Endothelial cell of umbilical vein (primary cell): Measurements from ENCODE around the gene CAMK2B. TPM values are rescaled to one million over a fixed set of nuclear protein-coding genes. Genes with fewer than 3 reads are reported as not detected.

Experiments used
- BruUV-seq: library from RNA; stranded (reverse); fragments of 400-500 nt; replicated peaks from 2 replicates; lab custom pipeline; 2021; lab: Mats Ljungman, UMichigan
- CTCF ChIA-PET: fragments of 300-600, 350-600 bp; sonication (Branson Sonifier 250); formaldehyde crosslinking; loops from one replicate; lab custom pipeline; 2021; ENCODE audit warnings: antibody characterized with exemption, inconsistent platforms; lab: Charles Lee
- POLR2A ChIA-PET: fragments of 300-600, 350-600 bp; sonication (Branson Sonifier 250); formaldehyde crosslinking; loops from one replicate; lab custom pipeline; 2021; ENCODE audit warnings: antibody characterized with exemption, inconsistent platforms; lab: Charles Lee
- DNase-seq: peaks from one replicate; pipeline ENCODE4 v3.0.0-alpha.2; 2011; ENCODE audit warnings: low read depth, low spot score
- FAIRE-seq: peaks from 2 replicates; lab custom pipeline; 2011; peaks lifted over from hg19 to GRCh38; lab: Jason Lieb, UNC
- H2AFZ ChIP-seq: 2 replicates; pipeline ENCODE4 v1.6.0; 2012; ENCODE audit warnings: low read depth, low read length, control low read depth, inconsistent platforms
- H3K27ac ChIP-seq: 2 replicates; pipeline ENCODE4 v1.5.1; 2011; ENCODE audit warnings: low read depth, mild to moderate bottlenecking, control low read depth, low read length, moderate library complexity; ENCODE audit not compliant: insufficient read depth
- H3K27me3 ChIP-seq, 2 experiments: 2 replicates each; pipeline versions ENCODE4 v1.6.0 to v1.6.1; 2011; ENCODE audit warnings: low read length in 2 of 2, mixed read lengths in 1 of 2; ENCODE audit not compliant: control insufficient read depth in 2 of 2, insufficient read depth in 2 of 2
- H3K36me3 ChIP-seq, 2 experiments: 2 replicates in 1 of 2; 3 replicates in 1 of 2; pipeline ENCODE4 v1.5.1; 2011; ENCODE audit warnings: low read length in 2 of 2, mild to moderate bottlenecking in 1 of 2, moderate library complexity in 1 of 2; ENCODE audit not compliant: control insufficient read depth in 2 of 2, insufficient read depth in 2 of 2; ENCODE audit errors: extremely low read depth in 1 of 2
- H3K4me1 ChIP-seq: 3 replicates; pipeline ENCODE4 v1.5.1; 2011; ENCODE audit warnings: mild to moderate bottlenecking, low read length; ENCODE audit not compliant: control insufficient read depth, insufficient read depth; ENCODE audit errors: extremely low read depth
- H3K4me2 ChIP-seq: 2 replicates; pipeline ENCODE4 v1.6.1; 2011; ENCODE audit warnings: low read length, control low read depth, mixed read lengths; ENCODE audit not compliant: insufficient read depth
- H3K4me3 ChIP-seq, 3 experiments: fragments of 200-600 bp in 1 of 3; sonication (generic), shearing (Covaris generic) in 1 of 3; replicated peaks in 1 of 3; 2 replicates each; pipeline ENCODE4 v1.5.1; 2011 to 2016; ENCODE audit warnings: control low read depth in 3 of 3, low read length in 3 of 3, mild to moderate bottlenecking in 2 of 3, inconsistent platforms in 1 of 3, low read depth in 1 of 3, moderate library complexity in 1 of 3; ENCODE audit not compliant: insufficient read depth in 1 of 3
- H3K79me2 ChIP-seq: 2 replicates; pipeline ENCODE4 v1.6.0; 2012; ENCODE audit warnings: low read length, inconsistent platforms; ENCODE audit not compliant: control insufficient read depth, insufficient read depth
- H3K9ac ChIP-seq: replicated peaks from 2 replicates; pipeline ENCODE3; 2011; ENCODE audit warnings: low read length, control low read depth; ENCODE audit not compliant: insufficient read depth; ENCODE audit errors: extremely low read depth
- H3K9me1 ChIP-seq: replicated peaks from 3 replicates; pipeline ENCODE4 v1.6.0; 2011; ENCODE audit warnings: mild to moderate bottlenecking, low read length; ENCODE audit not compliant: control insufficient read depth, insufficient read depth; ENCODE audit errors: extremely low read depth
- H3K9me3 ChIP-seq: replicated peaks from 2 replicates; pipeline ENCODE4 v1.5.1; 2012; ENCODE audit warnings: low read length, inconsistent platforms; ENCODE audit not compliant: control insufficient read depth, insufficient read depth
- H4K20me1 ChIP-seq: replicated peaks from 2 replicates; pipeline ENCODE3; 2011; ENCODE audit warnings: mild to moderate bottlenecking, low read length; ENCODE audit not compliant: control insufficient read depth, insufficient read depth; ENCODE audit errors: extremely low read depth
- EZH2 ChIP-seq: IDR thresholded peaks from 2 replicates; pipeline ENCODE4 v1.6.1; 2012; ENCODE audit warnings: borderline replicate concordance, low read depth, mild to moderate bottlenecking, moderate library complexity, low read length, inconsistent platforms; ENCODE audit not compliant: severe bottlenecking
- GATA2 ChIP-seq: IDR thresholded peaks from 2 replicates; pipeline ENCODE4 v1.7.0; 2011; ENCODE audit warnings: low read depth, mild to moderate bottlenecking, moderate library complexity, mixed read lengths, low read length; ENCODE audit not compliant: insufficient read length, insufficient read depth
- JUN ChIP-seq: IDR thresholded peaks from 2 replicates; pipeline ENCODE4 v1.6.1; 2011; ENCODE audit warnings: borderline replicate concordance, low read depth; ENCODE audit not compliant: insufficient read length, insufficient read depth
- POLR2A ChIP-seq: IDR thresholded peaks from 2 replicates; pipeline ENCODE4 v1.6.1; 2012; ENCODE audit warnings: low read depth, mild to moderate bottlenecking, control low read depth, low read length
- POLR2AphosphoS5 ChIP-seq: IDR thresholded peaks from 2 replicates; pipeline ENCODE4 v1.6.1; 2012; ENCODE audit warnings: low read depth, mild to moderate bottlenecking, control low read depth, low read length, moderate library complexity; ENCODE audit not compliant: insufficient read depth
- dilution Hi-C: fragments of 300-500 bp; cut with MboI; formaldehyde crosslinking; loops from one replicate; pipeline ENCODE4 v1.15.0; 2019; ENCODE audit warnings: low sequenced_read_pairs; ENCODE audit not compliant: extremely low pct_ligation_motif_present
- intact Hi-C: fragments of 100-400 bp; cut with micrococcal nuclease; formaldehyde crosslinking; loops from one replicate; pipeline ENCODE4 v1.10.0; 2022
- polyA plus RNA-seq, 4 experiments: library from polyadenylated mRNA; depleted of rRNA in 3 of 4; stranded (reverse) in 3 of 4; unstranded in 1 of 4; fragments of >200 nt; gene quantifications; 2 replicates each; pipeline versions ENCODE4 v1.2.1 to v1.2.3, GENCODE V29; 2011 to 2012; ENCODE audit warnings: missing spikeins in 1 of 4
- total RNA-seq: library from RNA; stranded (reverse); gene quantifications from 2 replicates; pipeline ENCODE4 v1.2.3, GENCODE V29; 2021
- TF ChIP-seq, protein P1 (sequence below): IDR thresholded peaks from 2 replicates; pipeline ENCODE4 v1.6.1; 2011; ENCODE audit not compliant: insufficient read depth, insufficient read length
- TF ChIP-seq, protein P2 (sequence below), 2 donors: IDR thresholded peaks; 1 replicate in 1 of 2; 2 replicates in 1 of 2; pipeline ENCODE4 v1.5.1; 2011; ENCODE audit warnings: low read length in 2 of 2, mild to moderate bottlenecking in 2 of 2, moderate library complexity in 2 of 2, control low read depth in 1 of 2, inconsistent platforms in 1 of 2, low read depth in 1 of 2; ENCODE audit not compliant: insufficient read depth in 1 of 2; ENCODE audit errors: extremely low read depth in 1 of 2

The CAMK2B gene
- total and polyA plus RNA-seq, 2 donors (not counting 3 experiments of a cell fraction or from before 2014, with no cell fraction given) = 0.57 to 1.6 TPM

DNA sequence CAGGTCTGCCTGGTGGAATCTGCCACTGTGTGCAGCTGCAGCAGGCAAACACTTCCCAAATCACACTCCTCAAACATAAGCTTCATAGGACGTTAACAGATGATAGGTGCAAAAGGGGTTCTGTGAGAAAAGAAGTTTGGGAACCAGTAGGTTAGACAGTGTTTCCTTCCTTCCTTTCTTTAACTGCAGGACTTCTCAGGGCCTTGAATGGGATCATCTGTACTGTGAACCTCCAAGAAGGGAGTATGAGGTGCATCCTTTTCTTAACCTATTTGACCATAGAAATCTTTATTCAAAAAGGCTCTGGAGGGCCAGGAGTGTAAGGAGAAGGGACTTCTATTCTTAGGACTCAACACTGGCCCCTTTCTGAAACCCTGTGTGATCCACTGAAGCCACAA lies 33.0 kb downstream of the CAMK2B start:
- no peak overlapping the region for H2AFZ ChIP-seq
- FAIRE-seq (peak; percentile 64), DNase-seq (no peak)
- no peaks in the 10 kb centered on the region for H3K36me3 ChIP-seq
- no peak overlapping the region for H3K4me2 ChIP-seq
- H3K27me3 ChIP-seq = peaks cover 0 to 2% of the 10 kb centered on the region in 2 experiments
- H4K20me1 ChIP-seq = no peaks in the 10 kb centered on the region
- H3K9me1 ChIP-seq = no peaks in the 10 kb centered on the region
- ChIA-PET CTCF (interaction anchor here (1.3 kb wide), 1 partner anchor 33 kb away, joined by 5 read pairs; no protein-coding TSS in a partner anchor), POLR2A (no interaction called here)
- H3K27ac ChIP-seq = no peak overlapping the region
- H3K9me3 ChIP-seq = no peaks in the 10 kb centered on the region
- no peak overlapping the region for H3K4me3 ChIP-seq
- H3K4me1 ChIP-seq = peaks cover 14% of the 10 kb centered on the region
- no peak overlapping the region for H3K9ac ChIP-seq
- dilution Hi-C loops (no loop called here), intact Hi-C loops (no loop called here)
- BruUV-seq = no TSS peak
- TF ChIP-seq GATA2 (no peak), POLR2AphosphoS5 (no peak), JUN (no peak), POLR2A (no peak), EZH2 (no peak)
- TF ChIP-seq, protein P1, sequence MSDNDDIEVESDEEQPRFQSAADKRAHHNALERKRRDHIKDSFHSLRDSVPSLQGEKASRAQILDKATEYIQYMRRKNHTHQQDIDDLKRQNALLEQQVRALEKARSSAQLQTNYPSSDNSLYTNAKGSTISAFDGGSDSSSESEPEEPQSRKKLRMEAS = no peak
- TF ChIP-seq, protein P2, sequence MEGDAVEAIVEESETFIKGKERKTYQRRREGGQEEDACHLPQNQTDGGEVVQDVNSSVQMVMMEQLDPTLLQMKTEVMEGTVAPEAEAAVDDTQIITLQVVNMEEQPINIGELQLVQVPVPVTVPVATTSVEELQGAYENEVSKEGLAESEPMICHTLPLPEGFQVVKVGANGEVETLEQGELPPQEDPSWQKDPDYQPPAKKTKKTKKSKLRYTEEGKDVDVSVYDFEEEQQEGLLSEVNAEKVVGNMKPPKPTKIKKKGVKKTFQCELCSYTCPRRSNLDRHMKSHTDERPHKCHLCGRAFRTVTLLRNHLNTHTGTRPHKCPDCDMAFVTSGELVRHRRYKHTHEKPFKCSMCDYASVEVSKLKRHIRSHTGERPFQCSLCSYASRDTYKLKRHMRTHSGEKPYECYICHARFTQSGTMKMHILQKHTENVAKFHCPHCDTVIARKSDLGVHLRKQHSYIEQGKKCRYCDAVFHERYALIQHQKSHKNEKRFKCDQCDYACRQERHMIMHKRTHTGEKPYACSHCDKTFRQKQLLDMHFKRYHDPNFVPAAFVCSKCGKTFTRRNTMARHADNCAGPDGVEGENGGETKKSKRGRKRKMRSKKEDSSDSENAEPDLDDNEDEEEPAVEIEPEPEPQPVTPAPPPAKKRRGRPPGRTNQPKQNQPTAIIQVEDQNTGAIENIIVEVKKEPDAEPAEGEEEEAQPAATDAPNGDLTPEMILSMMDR (IDR thresholded peaks at IDR 0.05; ENCODE audit: extremely low read depth in 1 of 2, insufficient read depth in 1 of 2, low read depth in 1 of 2, low read length in 2 of 2) = no peak
- no peaks in the 10 kb centered on the region for H3K79me2 ChIP-seq
